Kidney capillary endothelial cell (primary cell): ENCODE measurements around the gene HERC2.
"Not testable (repeated sequence)": the region's sequence is repeated elsewhere in the genome, so short reads cannot be mapped to it uniquely, and the experiment has no call there.

Experiments
- DNase-seq: peaks from one replicate; pipeline ENCODE4 v3.0.0-alpha.2; 2018; ENCODE audit warnings: low spot score

Gene HERC2, protein sequence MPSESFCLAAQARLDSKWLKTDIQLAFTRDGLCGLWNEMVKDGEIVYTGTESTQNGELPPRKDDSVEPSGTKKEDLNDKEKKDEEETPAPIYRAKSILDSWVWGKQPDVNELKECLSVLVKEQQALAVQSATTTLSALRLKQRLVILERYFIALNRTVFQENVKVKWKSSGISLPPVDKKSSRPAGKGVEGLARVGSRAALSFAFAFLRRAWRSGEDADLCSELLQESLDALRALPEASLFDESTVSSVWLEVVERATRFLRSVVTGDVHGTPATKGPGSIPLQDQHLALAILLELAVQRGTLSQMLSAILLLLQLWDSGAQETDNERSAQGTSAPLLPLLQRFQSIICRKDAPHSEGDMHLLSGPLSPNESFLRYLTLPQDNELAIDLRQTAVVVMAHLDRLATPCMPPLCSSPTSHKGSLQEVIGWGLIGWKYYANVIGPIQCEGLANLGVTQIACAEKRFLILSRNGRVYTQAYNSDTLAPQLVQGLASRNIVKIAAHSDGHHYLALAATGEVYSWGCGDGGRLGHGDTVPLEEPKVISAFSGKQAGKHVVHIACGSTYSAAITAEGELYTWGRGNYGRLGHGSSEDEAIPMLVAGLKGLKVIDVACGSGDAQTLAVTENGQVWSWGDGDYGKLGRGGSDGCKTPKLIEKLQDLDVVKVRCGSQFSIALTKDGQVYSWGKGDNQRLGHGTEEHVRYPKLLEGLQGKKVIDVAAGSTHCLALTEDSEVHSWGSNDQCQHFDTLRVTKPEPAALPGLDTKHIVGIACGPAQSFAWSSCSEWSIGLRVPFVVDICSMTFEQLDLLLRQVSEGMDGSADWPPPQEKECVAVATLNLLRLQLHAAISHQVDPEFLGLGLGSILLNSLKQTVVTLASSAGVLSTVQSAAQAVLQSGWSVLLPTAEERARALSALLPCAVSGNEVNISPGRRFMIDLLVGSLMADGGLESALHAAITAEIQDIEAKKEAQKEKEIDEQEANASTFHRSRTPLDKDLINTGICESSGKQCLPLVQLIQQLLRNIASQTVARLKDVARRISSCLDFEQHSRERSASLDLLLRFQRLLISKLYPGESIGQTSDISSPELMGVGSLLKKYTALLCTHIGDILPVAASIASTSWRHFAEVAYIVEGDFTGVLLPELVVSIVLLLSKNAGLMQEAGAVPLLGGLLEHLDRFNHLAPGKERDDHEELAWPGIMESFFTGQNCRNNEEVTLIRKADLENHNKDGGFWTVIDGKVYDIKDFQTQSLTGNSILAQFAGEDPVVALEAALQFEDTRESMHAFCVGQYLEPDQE (N-terminal part only)

GRCh38 chr15:28322129-28322588, at the start of gene HERC2:
HERC2 (minus strand) TSS chr15:28322179; CDS start chr15:28321433, 746 bp downstream.
- DNase-seq, result not testable (repeated sequence)

DNA sequence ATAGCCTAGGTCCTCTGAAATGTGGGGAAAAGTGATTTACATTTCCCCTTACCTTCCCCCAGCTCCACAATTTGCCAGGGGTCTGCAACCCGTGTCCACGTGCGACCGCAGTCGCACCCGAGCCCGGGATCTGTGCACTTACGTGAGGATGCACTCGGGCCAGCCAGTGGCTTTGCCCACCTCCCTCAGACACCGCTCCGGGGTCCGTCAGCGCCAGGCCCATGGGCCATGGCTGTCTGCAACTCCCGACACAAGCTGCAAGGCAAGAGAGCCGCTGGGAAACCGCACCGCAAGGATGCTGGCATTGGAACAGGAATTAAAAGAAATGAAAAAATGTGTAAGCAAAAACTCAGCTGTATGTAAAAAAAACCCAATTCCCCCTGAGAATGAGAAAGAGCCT, 43.5 kb upstream of the HERC2 start:
- DNase-seq, result not testable (repeated sequence)

- DNase-seq, result not testable (repeated sequence)
Observed at GRCh38 chr15:28357984-28358383, 36.0 kb upstream of the HERC2 start, which contains the start of gene GOLGA6L24. GOLGA6L24 (minus strand) TSS chr15:28358084; CDS start chr15:28358023, 61 bp downstream.

DNA sequence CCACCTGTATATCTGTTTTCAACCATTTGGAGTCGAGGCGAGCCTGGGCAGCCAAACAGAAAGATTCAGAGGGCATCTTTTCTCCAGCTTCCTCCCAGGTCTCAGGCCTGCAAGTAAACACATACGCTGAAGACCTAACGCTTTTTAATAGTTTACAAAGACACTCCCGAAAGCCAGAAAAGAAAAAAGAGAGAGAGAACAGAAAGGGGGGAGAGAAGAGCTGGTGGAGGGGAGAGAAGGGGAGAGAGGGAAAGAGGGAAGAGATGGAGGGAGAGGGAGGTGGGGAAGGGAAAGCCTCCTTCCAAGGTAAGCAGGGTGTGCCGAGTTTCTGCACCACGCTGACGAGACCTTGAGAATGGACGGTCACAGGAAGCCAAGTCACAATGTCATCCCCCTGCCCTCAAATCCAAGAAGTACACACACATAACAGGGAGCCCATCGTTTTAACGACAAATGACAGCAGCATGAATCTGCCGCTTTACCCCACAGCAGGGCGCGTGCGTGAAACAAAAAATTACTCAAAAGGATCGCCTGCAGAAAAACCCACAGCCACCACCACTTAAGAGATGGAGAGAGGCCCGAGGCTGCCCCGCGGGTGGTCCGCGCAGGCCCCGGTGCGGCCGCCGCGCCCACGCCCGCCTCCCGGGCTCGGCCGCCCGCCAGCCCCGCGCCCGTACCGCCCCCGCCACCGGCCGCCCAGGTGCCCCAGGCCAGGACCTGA, 461 bp downstream of the HERC2 start:
- DNase-seq, result not testable (repeated sequence)

- not testable (repeated sequence) for DNase-seq
Observed at GRCh38 chr15:28319725-28320124, 2.3 kb downstream of the HERC2 start.

DNA sequence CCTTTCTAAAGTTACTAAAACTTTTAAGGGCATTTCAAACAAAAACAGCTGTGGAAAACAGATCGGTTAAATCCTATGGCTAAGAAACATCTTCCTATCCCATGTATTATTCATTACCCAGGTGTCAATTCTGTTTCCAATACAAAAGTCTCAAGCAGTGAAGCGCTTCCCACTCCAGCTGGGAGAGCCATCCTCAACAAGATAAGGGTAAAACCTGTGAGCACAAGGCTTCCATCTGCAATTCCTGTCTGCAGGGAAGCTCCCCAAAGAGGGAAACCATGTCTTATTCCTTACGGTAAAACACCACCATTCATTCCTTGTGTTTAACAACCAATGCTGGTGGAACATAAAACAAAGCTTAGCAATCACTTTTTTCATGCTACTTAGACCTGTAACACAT, 3.2 kb downstream of the HERC2 start:
- not testable (repeated sequence) for DNase-seq

- DNase-seq, result not testable (repeated sequence)
Observed at GRCh38 chr15:28318122-28318521, 3.9 kb downstream of the HERC2 start.

DNA sequence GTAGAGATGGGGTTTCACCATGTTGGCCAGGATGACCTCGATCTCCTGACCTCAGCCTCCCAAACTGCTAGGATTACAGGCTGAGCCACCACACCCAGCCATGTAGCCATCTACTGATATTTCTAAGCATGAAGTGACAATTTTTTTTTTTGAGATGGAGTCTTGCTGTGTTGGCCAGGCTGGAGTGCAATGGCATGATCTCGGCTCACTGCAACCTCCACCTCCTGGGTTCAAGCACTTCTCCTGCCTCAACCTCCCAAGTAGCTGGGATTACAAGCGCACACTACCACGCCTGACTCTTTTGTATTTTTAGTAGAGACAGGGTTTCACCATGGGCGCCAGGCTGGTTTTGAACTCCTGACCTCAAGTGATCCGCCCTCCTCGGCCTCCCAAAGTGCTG, 5.0 kb downstream of the HERC2 start:
- not testable (repeated sequence) for DNase-seq

- DNase-seq, result not testable (repeated sequence)
Observed at GRCh38 chr15:28310454-28310853, 11.5 kb downstream of the HERC2 start.

GRCh38 chr15:28308718-28309117, 13.3 kb downstream of the HERC2 start:
- not testable (repeated sequence) for DNase-seq

- not testable (repeated sequence) for DNase-seq
Observed at GRCh38 chr15:28305700-28306099, 16.3 kb downstream of the HERC2 start.

- not testable (repeated sequence) for DNase-seq
Observed at GRCh38 chr15:28297434-28297833, 24.5 kb downstream of the HERC2 start.

DNA sequence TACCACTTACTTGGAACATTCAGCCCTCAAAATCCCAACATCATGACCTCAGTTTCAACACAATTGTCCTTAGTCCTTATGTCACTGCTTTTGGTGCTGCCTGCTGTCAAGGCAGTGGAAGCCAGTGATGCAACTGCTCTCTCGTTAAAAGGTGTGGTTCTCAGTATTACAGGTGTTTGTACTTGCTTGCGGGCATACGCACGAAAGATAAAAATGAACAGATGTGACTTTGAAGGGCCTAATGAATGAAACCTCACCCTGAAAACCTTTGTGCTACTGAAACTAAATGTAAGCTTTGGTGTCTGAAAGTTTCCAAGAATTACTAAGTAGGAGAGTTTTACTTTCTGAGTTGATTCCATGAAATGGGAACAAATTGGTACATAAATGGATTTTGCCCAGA, 25.2 kb downstream of the HERC2 start:
- not testable (repeated sequence) for DNase-seq

DNA sequence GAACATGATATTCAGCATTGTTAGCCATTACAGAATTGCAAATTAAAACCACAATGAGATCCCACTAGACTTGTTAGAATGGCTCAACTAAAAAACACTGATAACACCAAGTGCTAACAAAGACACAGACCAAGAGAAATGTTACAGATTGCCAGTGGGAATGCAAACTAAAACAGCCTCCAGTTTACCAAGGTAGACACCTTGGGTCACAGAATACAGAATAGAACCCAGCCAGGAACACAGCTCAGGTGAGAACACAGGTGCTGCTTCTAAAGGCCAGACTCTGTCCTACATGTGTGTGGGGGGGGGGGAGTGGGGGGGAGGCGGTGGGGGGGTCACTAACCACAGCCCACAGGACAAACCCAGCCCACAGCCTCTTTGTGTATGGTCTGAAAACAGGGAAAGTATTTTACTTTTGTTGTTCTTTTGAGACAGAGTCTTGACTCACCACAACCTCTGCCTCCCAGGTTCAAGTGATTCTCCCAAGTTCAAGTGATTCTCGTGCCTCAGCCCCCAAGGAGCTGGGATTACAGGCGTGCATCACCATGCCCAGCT, 26.9 kb downstream of the HERC2 start:
- DNase-seq, result not testable (repeated sequence)

GRCh38 chr15:28294560-28294959, 27.4 kb downstream of the HERC2 start:
- DNase-seq, result not testable (repeated sequence)

DNA sequence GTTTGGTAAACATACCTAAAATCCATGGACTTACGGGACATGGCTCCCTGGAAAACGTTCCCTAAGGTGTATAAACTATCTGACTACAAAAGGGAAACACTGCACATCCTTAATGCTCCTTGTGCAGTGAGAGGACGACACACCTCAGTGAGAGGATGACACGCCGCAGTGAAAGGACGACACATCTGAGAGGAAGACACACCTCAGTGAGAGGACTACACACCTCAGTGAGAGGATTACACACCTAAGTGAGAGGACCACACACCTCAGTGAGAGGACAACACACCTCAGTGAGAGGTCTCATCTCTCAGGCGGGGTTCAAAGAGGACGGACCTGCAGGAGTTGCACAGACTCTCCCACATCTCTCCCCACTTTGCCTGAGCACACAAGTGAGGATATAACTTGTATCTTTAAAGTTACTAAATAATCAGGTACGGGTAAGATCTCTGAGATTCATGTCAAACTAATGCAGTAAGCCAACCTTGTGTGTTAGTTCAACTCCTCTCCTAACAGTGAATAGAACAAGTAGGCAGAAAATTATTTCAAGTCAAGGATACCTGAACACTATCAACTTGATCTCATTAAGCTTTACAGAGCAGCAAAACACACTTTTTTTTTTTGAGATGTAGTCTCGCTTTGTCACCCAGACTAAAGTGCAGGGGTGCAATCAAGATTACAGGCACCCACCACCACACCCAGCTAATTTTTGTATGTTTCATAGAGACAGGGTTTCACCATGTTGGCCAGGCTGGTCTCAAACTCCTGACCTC, 32.1 kb downstream of the HERC2 start:
- no peak for DNase-seq

- DNase-seq, result not testable (repeated sequence)
Observed at GRCh38 chr15:28288830-28289693, 32.9 kb downstream of the HERC2 start.

- DNase-seq, result not testable (repeated sequence)
Observed at GRCh38 chr15:28286659-28287058, 35.3 kb downstream of the HERC2 start.

DNA sequence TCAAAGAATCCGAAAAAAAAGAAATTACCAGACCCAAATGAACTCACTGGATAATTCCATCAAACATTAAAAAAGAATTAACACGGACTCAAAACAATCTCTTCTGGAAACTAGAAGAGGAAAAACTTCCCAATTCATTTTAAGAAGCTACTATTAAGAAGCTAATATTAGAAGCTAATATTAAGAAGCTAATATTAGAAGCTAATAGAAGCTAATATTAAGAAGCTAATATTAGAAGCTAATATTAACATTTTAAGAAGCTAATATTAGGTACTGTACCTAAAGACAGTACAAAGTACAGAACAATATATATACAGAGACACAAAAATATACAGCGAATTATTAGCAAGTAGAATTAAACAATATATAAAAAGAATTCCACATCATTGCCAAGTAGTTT, 35.9 kb downstream of the HERC2 start:
- no peak for DNase-seq
